Stimulated activated CD8-positive, alpha-beta memory T cell treated with anti-CD3 and anti-CD28 coated beads, Interleukin-15, amount 100 ng/mL, for 4 hours (primary cell): Measurements from ENCODE around the gene POLR3B.
"Not testable (repeated sequence)": the region's sequence is repeated elsewhere in the genome, so short reads cannot be mapped to it uniquely, and the experiment has no call there.

Source experiments
- DNase-seq, 2 donors: peaks; one replicate each; pipeline ENCODE4 v3.0.0-alpha.2; 2020; ENCODE audit warnings: low read depth in 2 of 2

The POLR3B gene

DNA sequence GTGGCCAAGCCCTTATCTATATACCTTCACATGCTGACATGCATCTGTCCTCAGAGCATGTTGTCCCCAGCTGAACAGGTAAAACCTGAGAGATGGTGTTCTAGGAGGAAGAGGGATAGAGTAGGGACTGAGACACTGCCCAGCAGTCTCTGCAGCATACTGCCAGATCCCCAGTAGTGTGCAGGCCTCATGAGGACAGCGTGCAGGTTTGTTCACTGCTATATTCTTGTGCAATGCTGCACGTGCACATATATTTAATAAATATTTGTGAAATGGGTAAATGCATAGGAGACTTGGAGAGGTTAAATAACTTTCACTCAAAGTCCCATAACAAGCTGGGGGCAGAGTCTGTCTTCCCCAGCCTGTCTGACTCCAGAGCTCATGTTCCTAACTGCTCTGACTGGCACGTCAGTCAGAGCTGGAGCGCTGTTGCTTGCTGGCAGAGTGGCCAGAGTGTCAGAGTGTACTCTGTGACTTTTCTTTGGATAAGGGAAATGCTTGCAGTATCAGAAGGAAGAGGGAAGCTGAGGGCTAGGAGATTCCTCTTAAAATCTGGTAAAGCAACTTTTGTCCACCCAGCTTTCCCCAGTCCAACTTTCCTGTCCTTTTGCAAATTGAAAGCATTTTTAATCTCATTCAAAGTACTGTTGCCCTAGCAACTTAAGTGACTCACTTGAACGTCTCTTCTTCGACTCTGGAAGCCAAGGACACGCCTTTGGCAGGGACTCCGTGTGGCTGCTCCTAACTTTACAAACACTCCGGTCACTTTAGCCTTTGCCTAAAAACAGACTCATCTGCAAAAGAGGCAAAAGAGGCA is 14.9 kb upstream of the POLR3B start:
- DNase-seq: no peak

DNA sequence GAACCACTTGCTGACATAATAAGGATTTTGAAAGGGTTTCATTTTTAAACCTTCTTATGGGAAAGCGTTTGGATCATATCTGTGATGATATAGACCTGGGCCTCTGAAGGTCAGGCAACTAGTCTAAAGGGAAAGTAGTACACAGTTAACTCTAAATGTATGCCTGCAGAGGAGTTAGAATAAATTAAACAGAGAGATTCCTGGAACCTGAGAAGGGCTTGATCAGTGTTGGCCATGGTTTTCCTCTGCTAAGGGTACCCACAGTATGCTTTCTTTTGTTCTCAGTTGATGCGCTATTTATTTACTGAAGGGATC is 14.4 kb upstream of the POLR3B start:
- no peak for DNase-seq

DNA sequence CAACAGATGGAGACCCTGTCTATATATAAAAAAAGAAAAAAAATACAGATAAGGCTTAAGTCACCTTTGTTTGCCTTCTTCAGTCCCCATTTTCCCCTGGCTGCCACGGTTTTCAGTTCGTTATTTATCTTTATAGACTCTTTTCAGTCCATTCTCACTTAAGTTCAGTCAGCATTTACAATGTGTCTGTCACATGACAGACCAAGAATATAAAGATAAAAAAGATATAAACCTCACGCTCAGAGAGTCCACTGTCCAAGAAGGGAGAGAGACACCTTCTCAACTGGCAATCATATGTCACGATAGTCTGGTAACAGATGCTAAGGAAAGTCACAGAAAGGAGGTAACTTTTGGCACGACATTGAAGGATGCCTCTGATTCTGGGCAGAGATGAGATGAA is 13.4 kb upstream of the POLR3B start:
- no peak for DNase-seq

DNA sequence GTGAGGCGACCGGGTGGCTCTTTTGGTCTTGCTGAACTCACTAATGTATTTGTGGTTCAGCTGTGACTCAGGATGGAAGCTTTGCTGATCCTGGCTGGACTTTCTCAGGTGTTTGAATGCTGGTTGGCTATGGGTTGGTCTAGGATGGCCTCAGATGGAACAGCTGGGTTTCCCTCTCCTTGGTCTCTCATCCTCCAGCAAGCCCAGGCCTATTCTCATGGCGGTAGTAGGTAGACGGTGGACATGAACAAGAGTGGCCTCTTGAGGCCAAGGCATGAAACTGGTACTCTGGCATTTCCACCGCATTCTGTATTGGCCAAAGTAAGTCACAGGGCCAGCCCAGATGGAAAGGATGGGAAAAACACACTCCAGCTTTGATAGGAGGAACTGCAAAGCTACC is 11.8 kb upstream of the POLR3B start:
- DNase-seq: no peak

DNA sequence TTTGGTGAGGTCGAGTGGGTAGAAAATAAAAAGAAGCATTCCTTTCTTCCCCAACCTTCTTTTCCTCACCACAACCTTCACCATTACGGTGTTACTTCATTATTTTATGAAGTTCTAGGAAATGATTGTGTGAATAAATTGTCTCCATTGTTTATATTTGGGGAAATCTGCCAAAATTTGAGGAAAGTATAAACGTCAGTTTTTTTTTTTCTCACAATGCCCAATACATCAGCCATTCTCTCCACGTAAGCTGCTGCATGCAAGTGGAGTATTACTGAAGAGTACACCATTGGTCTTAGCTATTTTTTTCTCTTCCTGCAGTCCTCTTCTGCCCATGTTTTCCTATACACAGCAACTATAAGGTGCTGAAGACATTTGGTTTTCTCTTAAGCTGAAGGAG is 9.1 kb upstream of the POLR3B start:
- no peak for DNase-seq

DNA sequence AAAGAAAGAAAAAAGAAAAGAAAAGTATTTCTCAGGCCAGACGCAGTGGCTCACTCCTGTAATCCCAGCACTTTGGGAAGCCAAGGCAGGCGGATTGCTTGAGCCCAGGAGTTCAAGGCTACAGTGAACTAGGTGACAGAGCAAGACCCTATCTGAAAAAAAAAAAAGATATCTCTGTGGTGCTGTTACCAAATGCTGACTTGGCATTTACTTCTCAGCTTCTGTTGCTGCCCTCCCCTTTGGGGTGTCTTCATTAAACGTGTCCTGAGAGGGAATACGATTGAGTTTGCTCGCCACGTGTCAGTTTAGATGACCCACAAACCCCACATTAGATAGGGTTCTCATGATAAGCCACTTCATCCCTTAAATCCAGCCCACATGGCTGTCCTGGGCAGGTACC is 4.4 kb upstream of the POLR3B start:
- DNase-seq: no peak

DNA sequence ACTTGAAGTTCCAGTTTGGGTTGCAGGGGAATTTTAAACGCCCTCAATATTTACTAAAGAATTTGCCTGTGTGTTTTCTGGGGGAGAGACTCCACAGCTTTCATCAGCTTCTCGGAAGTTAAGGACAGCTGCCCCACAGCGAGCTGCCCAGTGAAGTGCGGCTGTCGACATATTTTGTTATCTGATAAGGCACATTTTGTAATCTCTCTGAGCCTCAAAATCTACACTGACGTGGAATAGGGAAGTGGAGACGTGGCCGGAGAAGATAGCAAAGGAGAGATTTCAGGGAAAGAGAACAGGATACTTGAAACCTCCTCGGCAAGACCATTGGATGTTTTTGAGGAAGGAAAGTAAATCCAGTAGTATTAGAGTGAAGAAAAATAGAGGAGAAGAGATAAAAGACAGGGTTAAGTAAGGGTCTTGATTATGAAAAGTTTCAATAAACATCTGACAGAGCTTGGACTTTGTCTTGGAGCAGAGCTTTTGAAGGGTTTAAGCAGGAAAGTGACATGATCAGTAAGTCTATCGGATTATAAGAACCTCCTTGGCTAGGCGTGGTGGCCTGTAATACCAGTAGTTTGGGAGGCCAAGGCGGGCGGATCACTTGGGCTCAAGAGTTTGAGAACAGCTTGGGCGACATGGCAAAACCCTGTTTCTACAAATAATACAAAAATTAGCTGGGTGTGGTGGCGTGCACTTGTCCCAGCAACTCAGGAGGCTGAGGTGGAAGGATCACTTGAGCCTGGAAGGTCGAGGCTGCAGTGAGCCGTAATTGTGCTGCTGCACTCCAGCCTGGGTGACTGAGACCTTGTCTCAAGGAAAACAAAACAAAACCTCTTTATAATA is 1.1 kb downstream of the POLR3B start:
- no peak for DNase-seq

DNA sequence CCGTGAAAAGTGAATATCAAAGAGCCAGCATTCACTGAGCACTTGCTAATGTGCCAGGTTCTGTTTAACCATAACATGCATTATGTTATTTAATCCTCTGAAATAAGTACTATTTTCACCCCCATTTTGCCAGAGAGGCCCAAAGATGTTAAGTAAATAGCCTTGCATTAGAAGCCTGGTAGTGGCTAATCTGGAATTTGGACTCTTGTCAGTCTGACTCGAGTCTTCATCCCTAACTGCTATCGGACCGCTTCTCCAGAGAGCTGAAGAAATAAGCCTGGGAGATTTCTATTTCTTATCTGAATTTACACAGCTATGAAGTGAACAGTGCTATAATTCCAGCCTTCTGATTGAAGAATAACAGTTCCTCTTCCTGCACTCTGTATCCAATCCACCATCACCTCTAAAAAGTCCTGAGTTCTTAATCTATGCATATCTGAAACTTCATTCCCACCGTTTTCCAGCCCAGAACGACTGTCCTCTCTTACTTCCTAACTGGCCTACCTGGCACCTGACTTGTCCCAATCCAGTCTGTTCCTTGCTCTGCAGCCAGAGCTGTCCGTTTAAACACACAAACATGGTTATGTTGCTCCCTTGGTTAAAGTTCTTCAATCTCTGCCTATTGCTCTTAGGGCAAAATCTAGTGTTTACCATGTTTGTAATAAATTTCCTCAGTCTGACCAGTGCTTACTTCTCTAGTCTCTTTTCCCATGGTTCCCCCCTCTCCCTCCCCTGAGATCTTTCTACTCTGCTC is 2.3 kb downstream of the POLR3B start:
- DNase-seq: no peak

DNA sequence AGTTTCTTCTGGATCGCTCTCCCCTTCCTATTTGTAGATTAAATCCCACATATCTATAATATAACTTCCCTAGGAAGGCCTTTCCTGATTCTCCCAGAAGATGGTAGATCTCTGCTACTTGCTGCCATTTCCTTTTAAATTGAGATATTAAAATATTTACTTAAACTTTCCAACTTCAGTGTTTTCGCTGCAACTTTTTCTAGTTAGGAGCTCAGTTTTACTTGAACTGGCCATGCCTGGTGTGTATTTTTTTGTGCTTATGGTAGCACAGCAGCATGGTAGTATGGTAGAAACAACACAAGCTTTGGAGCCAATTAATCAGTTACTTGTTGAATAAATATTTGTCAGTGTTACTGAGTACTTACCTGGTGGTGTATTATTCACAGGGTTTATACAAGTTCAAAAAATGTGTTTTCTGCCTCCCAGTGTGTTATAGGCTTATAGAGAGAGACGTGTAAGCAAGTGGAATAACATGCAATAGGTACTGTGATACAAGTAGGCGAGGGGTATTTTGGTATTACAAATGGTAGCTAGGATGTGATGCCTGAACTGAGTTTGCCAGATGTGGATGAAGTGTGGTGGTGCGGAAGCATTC is 2.9 kb downstream of the POLR3B start:
- no peak for DNase-seq

DNA sequence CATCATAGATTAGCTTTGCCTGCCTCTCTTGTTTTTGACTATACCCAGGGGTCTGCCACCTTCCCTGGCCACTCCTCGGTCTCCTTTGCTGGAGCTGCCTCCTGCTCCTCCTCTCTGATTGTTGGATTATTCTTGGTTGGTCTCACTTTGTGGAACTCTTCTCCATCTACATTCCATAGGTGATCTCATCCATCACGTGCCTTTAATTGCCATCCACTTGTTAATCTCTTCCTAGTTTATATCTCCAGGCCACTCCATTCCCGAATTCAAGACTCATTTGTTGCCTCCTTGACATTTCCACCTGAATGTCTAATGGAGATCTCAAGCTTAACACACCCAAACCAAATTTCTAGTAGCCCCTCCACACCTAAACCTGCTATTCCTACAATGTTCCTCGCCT is 5.4 kb downstream of the POLR3B start:
- no peak for DNase-seq

DNA sequence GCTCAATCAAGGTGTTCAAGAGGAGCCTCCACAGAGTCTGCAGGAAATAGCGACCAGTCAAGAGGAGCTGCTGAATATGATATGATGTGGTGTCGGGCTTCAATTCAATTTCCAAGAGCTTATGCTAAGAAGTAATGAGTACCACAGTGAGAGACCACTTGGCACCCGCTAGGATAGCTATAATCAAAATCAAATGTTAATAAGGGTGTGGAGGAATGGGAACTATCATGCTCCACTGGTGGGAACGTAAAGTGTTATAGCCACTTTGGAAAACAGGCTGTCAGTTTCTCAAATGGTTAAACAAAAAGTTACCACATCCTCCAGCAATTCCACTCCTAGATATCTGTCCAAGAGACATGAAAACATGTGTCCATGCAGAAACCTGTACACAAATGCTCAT is 6.7 kb downstream of the POLR3B start:
- DNase-seq: no peak

DNA sequence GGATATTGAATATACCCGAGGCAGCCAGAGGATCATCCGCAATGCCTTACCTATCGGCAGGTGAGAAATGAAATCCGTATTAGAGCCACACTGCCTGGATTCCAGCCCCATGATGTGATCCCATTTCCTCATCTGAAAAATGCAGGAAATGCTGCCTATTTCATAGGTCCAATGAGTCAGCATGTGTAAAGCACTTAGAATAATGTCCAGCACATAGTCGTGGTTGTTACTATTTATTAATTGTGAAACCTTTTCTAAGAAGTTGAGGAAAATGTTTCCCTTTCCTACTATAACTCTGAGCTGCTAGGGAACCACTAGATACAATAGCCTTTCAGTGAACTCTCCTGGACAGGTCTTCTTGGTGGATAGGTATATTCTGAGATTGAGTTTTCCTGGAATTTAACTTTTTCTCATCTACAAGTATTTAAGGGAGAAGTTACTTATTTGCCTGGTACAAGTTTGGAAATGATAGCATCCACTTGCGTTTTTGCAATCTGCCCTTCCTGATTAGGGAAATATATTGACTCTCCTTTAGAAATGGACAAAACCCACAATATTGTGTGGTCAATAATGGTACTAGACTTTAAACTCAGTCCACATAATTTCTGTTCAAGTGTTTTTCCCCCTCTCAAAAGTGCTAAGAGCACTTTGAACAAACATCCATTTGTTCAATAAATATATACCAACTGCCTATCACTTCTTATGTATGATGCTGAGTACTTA is 12.2 kb downstream of the POLR3B start:
- DNase-seq: no peak

DNA sequence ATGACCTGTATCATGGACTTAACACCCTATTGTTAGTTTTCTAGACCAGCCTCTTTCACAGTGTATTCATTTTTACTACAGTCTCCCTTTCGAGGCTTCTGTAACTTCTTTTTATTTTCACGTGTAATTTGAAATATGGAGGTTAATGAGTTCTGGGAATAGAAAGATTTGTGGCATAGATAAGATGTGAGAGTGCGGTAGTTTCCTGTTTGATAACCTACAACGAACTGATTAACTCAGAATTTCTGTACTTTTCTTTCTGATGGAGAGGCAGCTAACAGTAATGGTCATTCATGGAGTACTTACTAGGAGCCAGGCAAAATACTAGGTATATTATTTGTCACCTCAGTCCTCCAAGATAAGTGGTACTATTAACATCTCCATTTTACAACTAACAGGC is 21.2 kb downstream of the POLR3B start:
- no peak for DNase-seq

DNA sequence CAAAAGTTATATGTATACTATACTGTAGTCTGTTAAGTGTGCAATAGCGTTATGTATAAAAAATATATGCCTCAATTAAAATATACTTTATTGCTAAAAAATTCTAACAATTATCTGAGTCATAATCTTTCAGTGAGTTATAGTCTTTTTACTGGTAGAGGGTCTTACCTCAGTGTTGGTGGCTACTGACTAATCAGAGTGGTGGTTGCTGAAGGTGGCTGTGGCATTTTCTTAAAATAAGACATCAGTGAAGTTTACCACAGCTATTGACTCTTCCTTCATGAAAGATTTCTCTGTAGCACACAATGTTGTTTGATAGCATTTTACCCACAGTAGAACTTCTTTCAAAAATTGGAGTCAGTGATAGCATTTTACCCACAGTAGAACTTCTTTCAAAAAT is 23.4 kb downstream of the POLR3B start:
- DNase-seq: no peak

DNA sequence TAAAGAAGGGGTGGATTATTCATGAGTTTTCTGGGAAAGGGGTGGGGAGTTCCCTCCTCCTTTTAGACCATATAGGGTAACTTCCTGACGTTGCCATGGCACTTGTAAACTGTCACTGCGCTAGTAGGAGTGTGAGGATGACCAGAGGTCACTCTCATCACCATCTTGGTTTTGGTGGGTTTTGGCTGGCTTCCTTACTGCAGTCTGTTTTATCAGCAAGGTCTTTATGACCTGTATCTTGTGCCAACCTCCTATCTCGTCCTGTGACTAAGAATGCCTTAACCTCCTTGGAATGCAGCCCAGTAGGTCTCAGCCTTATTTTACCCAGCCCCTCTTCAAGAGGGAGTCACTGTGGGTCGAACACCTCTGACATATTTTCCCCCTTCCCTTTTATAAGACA is 24.3 kb downstream of the POLR3B start:
- not testable (repeated sequence) for DNase-seq

DNA sequence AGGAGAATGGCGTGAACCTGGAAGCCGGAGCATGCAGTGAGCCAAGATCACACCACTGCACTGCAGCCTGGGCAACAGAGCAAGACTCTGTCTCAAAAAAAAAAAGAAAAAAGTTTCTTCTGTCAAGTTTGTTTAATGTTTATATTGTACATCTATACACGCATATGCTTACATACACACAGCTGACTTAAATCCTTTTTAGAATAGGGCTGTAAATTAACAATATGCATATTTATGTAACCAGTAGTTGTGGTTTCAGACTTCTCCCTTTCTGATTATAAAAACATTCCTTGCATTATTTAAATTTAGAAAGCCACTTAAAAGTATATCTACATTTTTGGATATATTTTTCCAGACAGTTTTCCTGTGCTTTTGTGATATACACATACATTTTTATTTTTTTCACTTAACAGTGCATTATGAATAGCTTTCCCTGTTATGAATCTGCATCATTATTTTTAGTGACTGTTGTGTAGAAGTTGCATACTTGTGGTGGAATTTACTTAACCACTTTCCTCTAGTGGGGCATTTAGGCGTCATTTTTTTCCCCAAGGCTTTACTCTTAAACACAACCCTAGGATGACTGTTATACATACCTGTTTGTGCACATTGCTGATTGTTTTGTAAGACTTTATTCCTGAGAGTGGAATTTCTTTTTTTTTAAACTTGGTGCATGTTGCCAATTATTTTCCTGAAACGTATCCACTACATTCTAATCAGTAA is 29.4 kb downstream of the POLR3B start:
- no peak for DNase-seq

DNA sequence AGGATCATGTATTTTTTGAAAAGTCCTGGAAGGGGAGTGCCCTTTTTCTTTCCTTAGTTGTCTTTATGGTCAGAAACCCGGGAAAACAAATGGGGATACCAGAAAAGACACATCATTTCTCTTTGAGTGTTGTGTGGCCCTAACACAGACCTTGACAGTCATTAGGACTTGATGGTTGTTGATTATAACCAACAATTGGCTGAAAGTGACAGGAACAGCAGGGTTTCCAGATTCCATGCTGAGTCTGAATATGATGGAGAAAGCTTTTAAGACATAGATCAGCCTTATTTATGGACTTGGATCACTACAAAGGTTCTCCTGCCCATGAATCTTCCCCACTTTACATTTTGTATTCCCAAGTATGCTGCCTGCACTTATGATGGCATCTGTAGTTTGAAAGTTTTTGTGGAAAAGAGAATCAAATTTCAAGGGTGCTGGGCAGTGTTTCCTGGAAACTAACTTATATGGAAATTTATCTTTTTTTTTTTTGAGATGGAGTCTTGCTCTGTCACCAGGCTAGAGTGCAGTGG is 30.4 kb downstream of the POLR3B start:
- no peak for DNase-seq

DNA sequence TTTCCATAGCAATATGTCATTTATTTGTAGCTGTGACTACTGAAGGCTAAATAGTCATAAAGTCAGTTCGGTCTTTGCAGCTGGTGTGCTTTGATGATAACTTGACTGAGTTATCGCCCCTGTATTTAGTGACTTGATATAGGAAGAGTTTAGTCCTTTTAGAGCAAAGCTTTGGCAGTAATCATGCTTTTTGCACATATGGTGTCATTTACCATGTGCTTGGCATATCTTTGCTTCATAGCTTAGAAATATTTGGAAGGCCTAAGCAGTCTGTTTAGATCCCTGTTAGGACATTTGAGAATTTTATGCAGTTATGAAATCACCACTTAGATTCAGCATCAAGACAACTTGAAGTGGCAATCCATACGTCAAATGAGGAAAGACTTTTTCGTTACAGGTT is 31.6 kb downstream of the POLR3B start:
- DNase-seq: no peak

DNA sequence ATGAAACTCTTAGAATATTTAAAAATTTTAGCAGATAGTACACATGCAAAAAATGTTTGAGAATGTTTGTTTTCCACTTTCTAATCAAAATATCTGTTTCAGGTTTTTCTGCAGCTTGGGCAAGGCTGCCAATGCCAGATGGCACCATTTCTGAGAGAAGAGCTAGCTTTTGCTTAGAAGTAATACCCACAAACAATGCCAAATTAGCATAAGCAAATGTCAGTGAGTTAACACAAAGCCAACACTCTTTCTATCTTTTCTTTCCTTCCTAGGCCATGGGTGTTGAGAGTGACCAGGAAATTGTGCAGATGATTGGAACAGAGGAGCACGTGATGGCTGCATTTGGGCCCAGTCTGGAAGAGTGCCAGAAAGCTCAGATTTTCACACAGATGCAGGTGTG is 35.2 kb downstream of the POLR3B start:
- no peak for DNase-seq

DNA sequence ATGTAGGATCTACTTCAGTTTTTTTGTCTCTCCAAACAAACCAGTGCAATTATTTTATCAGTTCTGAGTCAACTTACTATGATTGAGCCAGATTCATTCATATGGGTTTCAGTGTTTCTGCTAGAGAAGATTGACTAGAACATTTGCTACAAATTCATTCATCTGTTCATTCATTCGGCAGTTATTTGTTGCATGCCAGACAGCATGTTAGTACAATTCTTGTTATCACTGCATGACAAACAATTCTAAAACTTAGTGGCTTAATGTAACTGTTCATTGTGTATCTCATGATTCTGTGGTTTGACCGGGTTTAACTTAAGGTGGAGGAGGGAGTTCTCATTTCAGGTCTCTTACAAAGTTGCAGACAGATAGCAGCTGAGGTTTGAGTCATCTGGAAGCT is 52.3 kb downstream of the POLR3B start:
- no peak for DNase-seq

DNA sequence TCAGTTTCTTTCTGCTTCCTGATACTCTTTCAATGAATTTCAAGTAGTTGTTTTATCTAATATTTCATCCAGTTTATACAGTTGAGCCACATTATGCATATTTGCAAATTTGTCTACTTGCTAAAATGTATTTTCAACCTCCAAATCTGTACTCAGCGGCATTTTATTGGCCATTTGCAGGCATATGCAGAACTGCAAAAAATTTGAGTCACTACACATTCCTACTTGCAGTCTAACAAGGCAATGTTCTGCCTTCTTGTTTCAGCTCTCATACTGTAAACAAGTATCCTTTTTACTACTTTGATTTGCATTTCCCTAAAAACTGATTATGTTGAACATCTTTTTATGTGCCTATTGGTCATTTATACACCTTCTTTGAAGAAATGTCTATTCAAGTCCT is 55.0 kb downstream of the POLR3B start:
- no peak for DNase-seq
